HEK293 (cell line): Measurements from ENCODE around the gene LRFN2.

Source experiments
- CTCF ChIA-PET: fragments of 350-600 bp; formaldehyde crosslinking; extraction: SDS; loops from one replicate; lab custom pipeline; 2021; ENCODE audit warnings: antibody characterized with exemption; lab: Yijun Ruan, JAX
- POLR2A ChIA-PET: fragments of 300-600 bp; formaldehyde crosslinking; extraction: SDS; loops from one replicate; lab custom pipeline; 2020; ENCODE audit warnings: antibody characterized with exemption, inconsistent platforms; lab: Yijun Ruan, JAX
- H3K27ac ChIP-seq: fragments of 200-500 bp; sonication (Bioruptor generic); 2 replicates; pipeline ENCODE4 v1.5.1; 2014; ENCODE audit warnings: low read depth, low read length, control low read depth, inconsistent platforms; ENCODE audit errors: extremely low read depth
- H3K36me3 ChIP-seq, 2 experiments: fragments of 200-500 bp in 1 of 2; sonication (Bioruptor generic) in 1 of 2; 1 replicate in 1 of 2; 2 replicates in 1 of 2; pipeline ENCODE4 v1.5.1; 2014 to 2017; ENCODE audit warnings: inconsistent platforms in 2 of 2, low read length in 2 of 2; ENCODE audit not compliant: control insufficient read depth in 2 of 2, insufficient read depth in 1 of 2
- H3K4me1 ChIP-seq: fragments of 200-500 bp; sonication (Bioruptor generic); 2 replicates; pipeline ENCODE4 v1.5.1; 2014; ENCODE audit warnings: mild to moderate bottlenecking, low read length, inconsistent platforms; ENCODE audit not compliant: control insufficient read depth, insufficient read depth
- H3K4me3 ChIP-seq: 2 replicates; pipeline ENCODE4 v1.5.1; 2011; ENCODE audit warnings: low read depth, mild to moderate bottlenecking, control low read depth, low read length, moderate library complexity
- H3K9me3 ChIP-seq: fragments of 200-500 bp; sonication (Bioruptor generic); 2 replicates; pipeline ENCODE4 v1.5.1; 2014; ENCODE audit warnings: low read depth, low read length, inconsistent platforms; ENCODE audit not compliant: control insufficient read depth, insufficient read depth
- GLIS1 ChIP-seq: fragments of 450-650 bp; formaldehyde crosslinking; IDR thresholded peaks from 2 replicates; pipeline ENCODE4 v1.5.1; 2016; ENCODE audit warnings: missing biosample characterization, missing genetic modification characterization
- PRDM10 ChIP-seq: fragments of 450-650 bp; formaldehyde crosslinking; IDR thresholded peaks from 2 replicates; pipeline ENCODE4 v1.5.1; 2016; ENCODE audit warnings: missing biosample characterization, missing genetic modification characterization
- PRDM2 ChIP-seq: fragments of 450-650 bp; formaldehyde crosslinking; IDR thresholded peaks from 2 replicates; pipeline ENCODE4 v1.5.1; 2016; ENCODE audit warnings: missing biosample characterization, missing genetic modification characterization, borderline replicate concordance
- ZIC2 ChIP-seq: fragments of 450-650 bp; formaldehyde crosslinking; IDR thresholded peaks from 2 replicates; pipeline ENCODE4 v1.5.1; 2016; ENCODE audit warnings: missing biosample characterization, missing genetic modification characterization
- ZNF274 ChIP-seq, 2 experiments: fragments of 200-500 bp in 1 of 2; fragments of 450-650 bp in 1 of 2; sonication (Bioruptor generic) in 1 of 2; formaldehyde crosslinking in 1 of 2; IDR thresholded peaks; 2 replicates each; pipeline versions ENCODE4 v1.5.1 to v1.6.1; 2014 to 2016; ENCODE audit warnings: borderline replicate concordance in 1 of 2, inconsistent platforms in 1 of 2, low read length in 1 of 2, missing biosample characterization in 1 of 2, missing genetic modification characterization in 1 of 2
- ZNF366 ChIP-seq: fragments of 450-650 bp; formaldehyde crosslinking; conservative IDR thresholded peaks from 2 replicates; pipeline ENCODE4 v1.5.1; 2016; ENCODE audit warnings: missing biosample characterization, missing genetic modification characterization
- ZNF416 ChIP-seq: fragments of 450-650 bp; formaldehyde crosslinking; IDR thresholded peaks from 2 replicates; pipeline ENCODE4 v1.5.1; 2016; ENCODE audit warnings: missing biosample characterization, missing genetic modification characterization
- ZNF561 ChIP-seq: fragments of 450-650 bp; IDR thresholded peaks from 2 replicates; pipeline ENCODE4 v1.5.1; 2018; ENCODE audit warnings: missing biosample characterization, missing genetic modification characterization, borderline replicate concordance
- ZNF610 ChIP-seq: fragments of 450-650 bp; formaldehyde crosslinking; IDR thresholded peaks from 2 replicates; pipeline ENCODE4 v1.5.1; 2016; ENCODE audit warnings: missing biosample characterization, missing genetic modification characterization, borderline replicate concordance
- ZNF658 ChIP-seq: fragments of 450-650 bp; formaldehyde crosslinking; IDR thresholded peaks from 2 replicates; pipeline ENCODE4; 2016; ENCODE audit warnings: missing biosample characterization, missing genetic modification characterization
- ZNF792 ChIP-seq: fragments of 450-650 bp; formaldehyde crosslinking; IDR thresholded peaks from 2 replicates; pipeline ENCODE4 v1.5.1; 2016; ENCODE audit warnings: missing biosample characterization, missing genetic modification characterization

The LRFN2 gene

GRCh38 chr6:40422046-40422445 lies 165.1 kb downstream of the LRFN2 start:
- CTCF ChIA-PET: no interaction called here
- POLR2A ChIA-PET: no interaction called here

GRCh38 chr6:40419946-40420728 lies 167.0 kb downstream of the LRFN2 start:
- no peak overlapping the region for H3K4me3 ChIP-seq
- H3K9me3 ChIP-seq: no peaks in the 10 kb centered on the region
- H3K4me1 ChIP-seq: no peaks in the 10 kb centered on the region
- ChIA-PET POLR2A (no interaction called here), CTCF (interaction anchor here (0.6 to 1.2 kb wide), 5 partner anchors 9 to 428 kb away, joined by 3 to 4 read pairs (median 3); no protein-coding TSS in a partner anchor)
- TF ChIP-seq ZIC2 (tag by site-specific recombination): no peak
- no peak for TF ChIP-seq ZNF366 (tag by site-specific recombination)
- TF ChIP-seq ZNF416 (tag by site-specific recombination): no peak
- TF ChIP-seq ZNF792 (tag by site-specific recombination): no peak
- no peak for TF ChIP-seq PRDM2
- no peak for TF ChIP-seq ZNF610 (tag by site-specific recombination)
- no peak for TF ChIP-seq ZNF561
- no peak for TF ChIP-seq PRDM10
- no peaks in the 10 kb centered on the region for H3K36me3 ChIP-seq
- H3K27ac ChIP-seq: no peak overlapping the region

More at GRCh38 chr6:40422046-40422445, 165.1 kb downstream of the LRFN2 start:
- Histone ChIP-seq H3K4me3 (no peak overlapping the region), H3K4me1 (no peaks in the 10 kb centered on the region), H3K9me3 (no peaks in the 10 kb centered on the region), H3K36me3 (no peaks in the 10 kb centered on the region), H3K27ac (no peak overlapping the region)
- TF ChIP-seq ZNF274 (IDR thresholded peaks at IDR 0.05; ENCODE audit: low read length) (no peak), ZNF274 (tag by site-specific recombination; IDR thresholded peaks at IDR 0.05; ENCODE audit: borderline replicate concordance) (no peak), ZNF658 (tag by site-specific recombination) (no peak), GLIS1 (tag by site-specific recombination) (no peak)
- TF ChIP-seq, all 188 proteins: peak for 0
